Measurements from ENCODE around the gene TPM2. TPM values are rescaled to one million over a fixed set of nuclear protein-coding genes. Genes with fewer than 3 reads are reported as not detected.

Gene TPM2
- total and polyA plus RNA-seq, 9 of the 15 experiments (the other 6 are each of a cell fraction or from before 2014, with no cell fraction given) = 0.28 to 16.1 (median 4.5) TPM

DNA sequence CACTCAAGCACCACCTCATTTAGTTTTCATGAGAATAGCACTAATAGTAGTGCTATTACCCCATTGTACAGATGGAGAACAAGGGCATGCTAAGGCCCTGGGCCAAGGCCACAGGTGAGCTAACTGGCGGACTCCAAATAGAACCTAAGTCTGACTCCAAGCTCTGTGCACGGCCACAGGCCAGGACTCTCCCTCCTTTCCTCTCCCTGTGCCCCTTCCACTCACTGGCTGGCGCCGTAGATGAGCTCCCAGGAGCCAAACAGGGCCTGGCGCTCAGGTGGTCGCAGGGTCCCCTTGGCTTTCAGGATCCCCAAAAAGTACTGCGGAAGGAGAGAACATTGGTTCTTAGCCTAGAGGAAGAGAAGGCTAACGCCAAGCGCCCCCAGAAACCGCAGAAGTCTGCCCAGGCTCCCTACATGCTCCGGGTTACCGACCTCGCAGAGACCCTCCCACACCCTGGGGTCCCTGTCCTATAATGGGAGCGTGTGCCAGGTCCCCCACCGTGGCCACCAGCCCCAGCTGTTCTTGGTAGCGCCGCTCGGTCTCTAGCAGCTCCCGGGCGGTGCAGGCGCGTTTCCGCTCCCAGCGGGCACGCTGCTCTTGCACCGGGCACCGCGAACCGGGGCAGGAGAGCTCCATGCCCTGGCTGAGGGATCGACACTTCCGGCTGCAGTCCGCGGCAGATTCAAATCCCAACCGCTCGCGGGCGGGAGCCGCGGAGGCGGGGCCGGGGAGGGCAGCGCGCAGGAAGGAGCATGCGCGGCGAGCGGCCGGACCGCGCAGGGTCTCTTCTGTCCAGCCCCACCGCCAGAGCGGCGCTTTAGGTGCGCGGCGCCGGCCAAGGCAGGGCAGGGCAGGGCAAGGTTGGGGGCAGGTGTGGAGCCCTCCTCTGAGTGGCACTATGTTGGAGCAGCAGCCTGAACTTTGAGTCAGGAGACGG, 24.9 kb downstream of the TPM2 start, which contains the start of gene ARHGEF39 (continued):
- TF ChIP-seq POLR3G (IDR thresholded peaks at IDR 0.05; ENCODE audit: extremely low read depth, insufficient read length, insufficient replicate concordance) (no peak), EP400 (IDR thresholded peaks at IDR 0.05) (peak; percentile 91), SIRT6 (IDR thresholded peaks at IDR 0.05; ENCODE audit: low read depth, low read length) (no peak), ZNF644 (tag; IDR thresholded peaks at IDR 0.05; ENCODE audit: low read depth) (no peak), CEBPG (CRISPR knock-in tag; IDR thresholded peaks at IDR 0.05) (no peak), CEBPG (tag; conservative IDR thresholded peaks at IDR 0.05 in 1 of 2, IDR thresholded peaks at IDR 0.05 in 1 of 2) (no peak), FOXJ2 (tag; IDR thresholded peaks at IDR 0.05) (no peak), OTX1 (CRISPR knock-in tag; IDR thresholded peaks at IDR 0.05) (no peak), NR2C2 (CRISPR knock-in tag; IDR thresholded peaks at IDR 0.05) (no peak), NR2C2 (tag; IDR thresholded peaks at IDR 0.05) (no peak), MCM2 (IDR thresholded peaks at IDR 0.05; ENCODE audit: low read depth) (no peak), ETV6 (IDR thresholded peaks at IDR 0.05; ENCODE audit: borderline replicate concordance in 1 of 2, low read depth in 2 of 2, low read length in 1 of 2) (no peak), ETV6 (CRISPR knock-in tag; IDR thresholded peaks at IDR 0.05; ENCODE audit: borderline replicate concordance) (no peak), ZNF232 (CRISPR knock-in tag; IDR thresholded peaks at IDR 0.05) (no peak), BMI1 (IDR thresholded peaks at IDR 0.05; ENCODE audit: low read length) (no peak), ZNF764 (CRISPR knock-in tag; IDR thresholded peaks at IDR 0.05; ENCODE audit: low read depth) (no peak), YBX1 (IDR thresholded peaks at IDR 0.05) (no peak), POLR2B (IDR thresholded peaks at IDR 0.05; ENCODE audit: low read depth, partially characterized antibody) (no peak)
- TF ChIP-seq, protein P1, sequence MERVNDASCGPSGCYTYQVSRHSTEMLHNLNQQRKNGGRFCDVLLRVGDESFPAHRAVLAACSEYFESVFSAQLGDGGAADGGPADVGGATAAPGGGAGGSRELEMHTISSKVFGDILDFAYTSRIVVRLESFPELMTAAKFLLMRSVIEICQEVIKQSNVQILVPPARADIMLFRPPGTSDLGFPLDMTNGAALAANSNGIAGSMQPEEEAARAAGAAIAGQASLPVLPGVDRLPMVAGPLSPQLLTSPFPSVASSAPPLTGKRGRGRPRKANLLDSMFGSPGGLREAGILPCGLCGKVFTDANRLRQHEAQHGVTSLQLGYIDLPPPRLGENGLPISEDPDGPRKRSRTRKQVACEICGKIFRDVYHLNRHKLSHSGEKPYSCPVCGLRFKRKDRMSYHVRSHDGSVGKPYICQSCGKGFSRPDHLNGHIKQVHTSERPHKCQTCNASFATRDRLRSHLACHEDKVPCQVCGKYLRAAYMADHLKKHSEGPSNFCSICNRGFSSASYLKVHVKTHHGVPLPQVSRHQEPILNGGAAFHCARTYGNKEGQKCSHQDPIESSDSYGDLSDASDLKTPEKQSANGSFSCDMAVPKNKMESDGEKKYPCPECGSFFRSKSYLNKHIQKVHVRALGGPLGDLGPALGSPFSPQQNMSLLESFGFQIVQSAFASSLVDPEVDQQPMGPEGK (CRISPR knock-in tag; IDR thresholded peaks at IDR 0.05; ENCODE audit: borderline replicate concordance) = no peak
- TF ChIP-seq, protein P2, sequence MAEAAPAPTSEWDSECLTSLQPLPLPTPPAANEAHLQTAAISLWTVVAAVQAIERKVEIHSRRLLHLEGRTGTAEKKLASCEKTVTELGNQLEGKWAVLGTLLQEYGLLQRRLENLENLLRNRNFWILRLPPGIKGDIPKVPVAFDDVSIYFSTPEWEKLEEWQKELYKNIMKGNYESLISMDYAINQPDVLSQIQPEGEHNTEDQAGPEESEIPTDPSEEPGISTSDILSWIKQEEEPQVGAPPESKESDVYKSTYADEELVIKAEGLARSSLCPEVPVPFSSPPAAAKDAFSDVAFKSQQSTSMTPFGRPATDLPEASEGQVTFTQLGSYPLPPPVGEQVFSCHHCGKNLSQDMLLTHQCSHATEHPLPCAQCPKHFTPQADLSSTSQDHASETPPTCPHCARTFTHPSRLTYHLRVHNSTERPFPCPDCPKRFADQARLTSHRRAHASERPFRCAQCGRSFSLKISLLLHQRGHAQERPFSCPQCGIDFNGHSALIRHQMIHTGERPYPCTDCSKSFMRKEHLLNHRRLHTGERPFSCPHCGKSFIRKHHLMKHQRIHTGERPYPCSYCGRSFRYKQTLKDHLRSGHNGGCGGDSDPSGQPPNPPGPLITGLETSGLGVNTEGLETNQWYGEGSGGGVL (CRISPR knock-in tag; IDR thresholded peaks at IDR 0.05) = no peak
- TF ChIP-seq, protein P3, sequence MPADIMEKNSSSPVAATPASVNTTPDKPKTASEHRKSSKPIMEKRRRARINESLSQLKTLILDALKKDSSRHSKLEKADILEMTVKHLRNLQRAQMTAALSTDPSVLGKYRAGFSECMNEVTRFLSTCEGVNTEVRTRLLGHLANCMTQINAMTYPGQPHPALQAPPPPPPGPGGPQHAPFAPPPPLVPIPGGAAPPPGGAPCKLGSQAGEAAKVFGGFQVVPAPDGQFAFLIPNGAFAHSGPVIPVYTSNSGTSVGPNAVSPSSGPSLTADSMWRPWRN (IDR thresholded peaks at IDR 0.05; ENCODE audit: low read depth) = no peak
- TF ChIP-seq, protein P4, sequence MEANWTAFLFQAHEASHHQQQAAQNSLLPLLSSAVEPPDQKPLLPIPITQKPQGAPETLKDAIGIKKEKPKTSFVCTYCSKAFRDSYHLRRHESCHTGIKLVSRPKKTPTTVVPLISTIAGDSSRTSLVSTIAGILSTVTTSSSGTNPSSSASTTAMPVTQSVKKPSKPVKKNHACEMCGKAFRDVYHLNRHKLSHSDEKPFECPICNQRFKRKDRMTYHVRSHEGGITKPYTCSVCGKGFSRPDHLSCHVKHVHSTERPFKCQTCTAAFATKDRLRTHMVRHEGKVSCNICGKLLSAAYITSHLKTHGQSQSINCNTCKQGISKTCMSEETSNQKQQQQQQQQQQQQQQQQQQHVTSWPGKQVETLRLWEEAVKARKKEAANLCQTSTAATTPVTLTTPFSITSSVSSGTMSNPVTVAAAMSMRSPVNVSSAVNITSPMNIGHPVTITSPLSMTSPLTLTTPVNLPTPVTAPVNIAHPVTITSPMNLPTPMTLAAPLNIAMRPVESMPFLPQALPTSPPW (CRISPR knock-in tag; IDR thresholded peaks at IDR 0.05) = peak; percentile 91
